GM19328 (cell line): ENCODE data around the gene ADAM8.

ENCODE experiments used
- ATAC-seq: cut with Tn5 transposase; IDR thresholded peaks from one replicate; pipeline ENCODE4 v1.9.1; 2021; ENCODE audit warnings: mild to moderate bottlenecking, moderate library complexity; ENCODE audit not compliant: unreplicated experiment

The ADAM8 gene

DNA sequence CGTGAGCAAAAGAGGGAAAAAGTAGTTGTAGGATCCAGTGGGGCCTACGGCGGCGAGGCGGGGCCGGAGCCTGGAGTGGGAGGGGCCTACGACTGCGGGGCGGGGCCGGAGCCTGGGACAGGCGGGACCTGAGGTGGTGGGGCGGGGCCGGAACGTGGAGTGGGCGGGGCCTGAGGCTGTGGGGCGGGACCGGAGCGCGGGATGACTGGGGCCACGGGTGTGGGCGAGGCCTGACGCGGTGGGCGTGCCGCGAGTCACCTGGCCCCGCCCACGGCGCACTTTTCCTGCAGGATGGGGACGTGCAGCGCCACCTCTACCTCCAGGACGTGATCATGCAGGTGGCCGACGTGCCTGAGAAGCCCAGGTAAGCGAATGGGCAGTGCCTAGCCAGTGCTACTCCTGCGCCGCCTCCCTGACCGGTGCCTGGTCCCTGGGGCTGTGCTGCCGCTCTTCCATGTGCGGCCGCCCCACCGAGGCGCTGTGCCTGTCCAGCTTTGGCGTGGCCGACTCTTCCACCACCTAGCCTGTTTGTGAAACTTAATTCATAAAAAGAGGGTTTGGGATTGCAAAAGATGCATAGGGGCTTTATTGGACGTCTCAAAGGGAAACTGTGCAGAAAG lies 32.5 kb upstream of the ADAM8 start:
- ATAC-seq: peak; percentile 77

DNA sequence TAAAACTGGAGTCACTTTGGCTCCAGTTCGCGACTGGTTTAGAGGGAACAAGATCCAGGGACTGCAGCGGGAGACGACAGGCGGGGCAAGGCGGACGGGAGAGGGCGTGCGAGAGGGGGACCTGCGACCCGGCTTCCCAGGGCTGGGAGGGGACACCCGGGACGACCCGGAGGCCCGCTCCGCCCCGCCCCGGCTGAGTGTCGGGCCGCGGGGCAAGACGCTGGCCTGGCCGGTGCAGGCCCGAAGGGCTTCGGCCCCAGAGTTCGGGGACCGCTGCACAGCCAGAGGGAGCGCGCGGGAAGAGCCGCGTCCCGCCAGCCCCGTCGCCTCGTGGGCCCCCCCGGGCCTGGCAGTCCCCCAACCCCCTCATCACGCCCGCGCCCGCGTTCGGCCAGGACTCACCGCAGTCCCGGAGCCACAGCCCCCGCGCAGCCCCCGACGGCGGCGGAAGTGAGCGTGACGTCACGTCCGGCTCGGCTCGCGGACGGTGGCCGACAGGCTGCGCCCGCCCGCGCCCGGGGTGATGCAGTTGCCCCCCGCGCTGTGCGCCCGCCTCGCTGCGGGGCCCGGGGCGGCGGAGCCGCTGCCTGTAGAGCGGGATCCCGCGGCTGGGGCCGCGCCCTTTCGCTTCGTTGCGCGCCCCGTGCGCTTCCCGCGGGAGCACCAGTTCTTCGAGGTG lies 31.9 kb upstream of the ADAM8 start, which contains the start of the genes TUBGCP2 and ZNF511:
Gene TUBGCP2 (minus strand): TSS at position 452 of the 679 bp plus-strand sequence. CDS start 5,931 bp downstream, outside the sequence.
Gene ZNF511 (plus strand): TSS at position 494 of the 679 bp plus-strand sequence. CDS start 30 bp downstream, at position 524.
- peak; percentile 84 for ATAC-seq

DNA sequence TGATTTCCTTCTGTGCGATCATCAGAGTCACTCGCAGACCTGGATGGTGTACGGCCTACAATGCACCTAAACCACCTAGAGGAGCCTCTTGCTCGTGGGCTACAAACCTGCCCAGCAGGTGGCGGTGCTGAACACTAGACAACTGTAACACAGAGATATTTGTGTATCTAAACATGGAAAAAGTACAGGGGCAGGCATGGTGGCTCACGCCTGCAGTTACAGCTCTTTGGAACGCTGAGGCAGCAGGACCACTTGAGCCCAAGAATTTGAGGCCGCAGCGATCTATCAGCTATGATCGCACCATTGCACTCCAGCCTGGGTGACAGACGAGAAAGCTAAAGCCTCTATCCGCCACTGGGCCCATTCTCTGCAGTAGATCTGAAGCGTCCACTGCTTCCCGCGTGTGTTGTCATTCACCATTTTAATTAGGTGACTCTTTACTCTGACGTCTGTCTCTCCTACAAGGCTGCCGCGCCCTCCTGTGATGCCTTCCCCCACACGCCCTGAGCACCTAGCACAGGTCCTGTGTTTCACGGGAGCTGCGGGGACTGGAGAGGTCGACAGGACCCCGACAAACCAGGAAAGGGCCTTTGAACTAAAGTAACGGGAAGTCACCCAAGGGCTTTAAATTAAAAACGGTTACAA lies 31.2 kb upstream of the ADAM8 start:
- ATAC-seq: peak; percentile 35

DNA sequence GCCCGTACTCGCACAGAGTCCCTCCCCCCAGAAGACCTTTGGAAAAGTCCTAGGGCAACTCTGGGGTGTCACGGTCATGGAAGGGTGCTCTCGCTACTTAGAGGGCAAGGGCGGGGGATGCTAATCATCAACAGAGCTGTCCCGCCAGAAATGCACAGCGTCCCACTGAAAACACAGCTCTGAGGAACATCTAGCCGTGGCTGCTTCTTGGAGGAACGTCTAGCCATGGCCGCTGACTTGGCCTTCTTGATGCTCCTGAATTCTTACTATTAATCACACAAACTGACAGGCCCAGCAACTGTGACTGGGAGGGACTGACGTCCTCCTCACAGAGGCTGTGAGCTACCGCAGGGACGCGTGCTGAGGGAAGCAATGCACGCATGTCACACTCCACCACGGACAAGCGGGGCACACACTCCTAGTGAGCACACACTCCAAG lies 30.3 kb upstream of the ADAM8 start:
- no peak for ATAC-seq

DNA sequence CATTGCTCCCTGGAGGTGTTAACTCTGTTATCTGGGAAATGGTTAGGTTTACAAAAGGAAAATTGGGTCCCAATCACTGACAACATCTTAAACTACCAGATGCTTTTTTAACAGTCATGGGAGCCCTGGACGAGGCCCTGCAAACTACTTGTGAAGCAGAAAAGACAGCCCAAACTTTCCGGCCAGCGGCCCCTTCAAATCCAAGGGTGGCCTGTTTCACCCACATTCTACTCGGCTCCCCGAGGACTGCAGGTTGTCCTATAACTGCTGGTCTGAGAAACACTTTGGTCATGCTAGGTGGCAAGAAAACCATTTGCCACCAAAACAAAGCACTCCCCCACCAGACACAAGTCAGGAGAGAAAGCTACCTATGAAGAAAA lies 29.4 kb upstream of the ADAM8 start:
- no peak for ATAC-seq

DNA sequence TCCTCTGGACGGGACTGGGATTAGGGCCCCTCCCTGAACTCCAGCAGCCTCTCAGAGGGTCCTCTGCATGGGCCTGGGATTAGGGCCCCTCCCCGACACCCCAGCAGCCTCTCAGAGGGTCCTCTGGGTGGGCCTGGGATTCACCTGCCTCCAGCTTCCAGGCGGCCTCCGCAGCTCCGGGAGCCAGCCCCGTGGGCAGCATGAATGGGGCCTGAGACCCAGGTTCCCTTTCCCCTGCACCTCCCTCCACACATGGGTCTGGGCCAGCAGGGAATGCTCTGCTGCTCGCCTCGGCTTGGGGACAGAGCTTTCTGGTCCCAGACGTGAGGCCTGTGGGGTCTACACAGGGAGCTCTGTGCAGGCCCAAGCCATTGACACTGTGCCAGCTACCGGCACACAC lies 26.5 kb upstream of the ADAM8 start:
- ATAC-seq: no peak

DNA sequence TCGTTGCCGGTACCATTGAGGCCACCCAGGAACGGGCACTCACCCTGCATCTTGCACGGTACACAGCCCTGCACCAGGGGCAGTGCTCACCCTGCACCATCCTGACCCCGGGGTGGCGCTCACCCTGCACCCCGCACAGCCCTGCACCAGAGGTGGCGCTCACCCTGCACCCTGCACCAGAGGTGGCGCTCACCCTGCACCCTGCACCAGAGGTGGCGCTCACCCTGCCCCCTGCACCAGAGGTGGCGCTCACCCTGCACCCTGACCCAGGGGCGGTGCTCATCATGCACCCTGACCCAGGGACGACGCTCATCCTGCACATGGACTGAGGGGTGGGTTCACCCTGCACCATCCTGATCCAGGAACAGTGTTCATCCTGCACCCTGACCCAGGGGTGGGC lies 25.6 kb upstream of the ADAM8 start:
- ATAC-seq: no peak

DNA sequence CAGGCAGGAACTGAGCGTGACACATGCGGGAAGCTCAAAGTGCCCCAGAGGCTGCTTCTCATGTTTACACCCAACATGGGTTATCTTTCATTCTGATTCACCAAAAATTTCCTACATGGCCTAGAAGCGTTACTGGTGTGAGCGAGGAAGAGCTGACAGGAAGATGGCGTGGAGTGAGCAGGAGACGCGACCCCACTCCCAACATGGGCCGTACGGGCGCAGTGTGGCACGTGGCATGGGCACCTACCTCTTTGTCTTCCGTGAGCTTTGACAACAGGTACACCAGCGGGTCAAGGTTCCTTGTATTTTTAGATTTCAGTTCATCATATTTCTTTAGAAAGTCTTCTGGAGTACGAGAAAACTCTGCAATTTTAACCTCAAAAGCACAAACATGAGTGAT lies 23.1 kb upstream of the ADAM8 start:
- no peak for ATAC-seq

DNA sequence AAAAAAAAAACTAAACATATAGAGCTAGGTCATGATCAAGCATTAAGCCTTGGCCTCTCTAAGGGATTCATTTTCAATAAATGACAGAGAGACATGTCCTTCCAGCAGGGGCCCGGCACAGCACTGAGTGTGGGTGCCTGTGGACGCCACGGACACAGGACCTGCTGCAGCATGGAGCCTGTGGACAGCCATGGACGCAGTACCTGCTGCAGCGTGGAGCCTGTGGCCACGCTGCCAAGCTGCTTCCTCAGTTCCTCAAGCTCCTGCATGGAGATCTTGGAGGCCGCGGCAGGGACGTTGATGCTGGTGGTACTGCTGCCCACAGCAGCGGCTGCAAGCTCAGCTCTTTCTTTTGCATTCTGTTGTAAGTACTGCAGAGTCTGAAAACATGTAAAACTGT lies 22.6 kb upstream of the ADAM8 start:
- ATAC-seq: no peak

DNA sequence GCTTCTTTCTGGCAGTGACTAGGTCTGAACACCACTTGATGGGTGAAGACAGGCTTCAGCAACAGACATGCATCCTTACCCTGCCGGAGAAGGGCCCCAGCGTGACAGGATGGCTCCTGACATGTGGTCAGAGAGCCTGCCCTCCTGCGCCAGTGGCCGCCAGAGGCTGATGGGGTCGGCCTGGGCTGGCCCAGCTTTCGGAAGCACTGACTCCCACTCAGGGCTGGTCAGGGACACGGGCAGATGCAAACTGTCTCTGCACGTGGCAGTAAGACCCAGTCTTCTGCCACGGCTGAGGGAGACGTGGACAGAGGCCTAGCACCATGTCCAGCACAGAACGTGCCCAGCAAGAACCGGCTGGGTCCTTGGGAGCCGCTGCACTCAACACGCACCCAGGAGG lies 21.8 kb upstream of the ADAM8 start:
- no peak for ATAC-seq

DNA sequence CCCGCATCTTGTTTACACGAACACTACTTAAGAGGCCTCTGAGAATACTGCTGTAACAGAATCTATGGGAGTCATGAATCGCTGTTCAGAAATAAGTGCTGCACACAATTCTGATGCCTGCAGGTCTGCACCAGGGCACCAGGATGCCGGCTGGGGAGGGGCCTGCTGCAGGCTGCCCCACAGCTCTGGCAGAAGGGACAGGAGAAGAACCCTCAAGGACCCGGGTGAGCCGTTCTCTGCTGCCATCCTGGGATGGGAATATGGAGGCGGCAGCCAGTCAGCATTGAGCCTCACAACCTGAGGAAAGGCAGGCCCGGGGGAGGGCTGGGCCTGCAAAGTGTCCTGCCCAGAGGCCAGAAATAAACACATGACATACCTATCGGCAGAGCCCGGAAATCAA lies 20.8 kb upstream of the ADAM8 start:
- no peak for ATAC-seq

DNA sequence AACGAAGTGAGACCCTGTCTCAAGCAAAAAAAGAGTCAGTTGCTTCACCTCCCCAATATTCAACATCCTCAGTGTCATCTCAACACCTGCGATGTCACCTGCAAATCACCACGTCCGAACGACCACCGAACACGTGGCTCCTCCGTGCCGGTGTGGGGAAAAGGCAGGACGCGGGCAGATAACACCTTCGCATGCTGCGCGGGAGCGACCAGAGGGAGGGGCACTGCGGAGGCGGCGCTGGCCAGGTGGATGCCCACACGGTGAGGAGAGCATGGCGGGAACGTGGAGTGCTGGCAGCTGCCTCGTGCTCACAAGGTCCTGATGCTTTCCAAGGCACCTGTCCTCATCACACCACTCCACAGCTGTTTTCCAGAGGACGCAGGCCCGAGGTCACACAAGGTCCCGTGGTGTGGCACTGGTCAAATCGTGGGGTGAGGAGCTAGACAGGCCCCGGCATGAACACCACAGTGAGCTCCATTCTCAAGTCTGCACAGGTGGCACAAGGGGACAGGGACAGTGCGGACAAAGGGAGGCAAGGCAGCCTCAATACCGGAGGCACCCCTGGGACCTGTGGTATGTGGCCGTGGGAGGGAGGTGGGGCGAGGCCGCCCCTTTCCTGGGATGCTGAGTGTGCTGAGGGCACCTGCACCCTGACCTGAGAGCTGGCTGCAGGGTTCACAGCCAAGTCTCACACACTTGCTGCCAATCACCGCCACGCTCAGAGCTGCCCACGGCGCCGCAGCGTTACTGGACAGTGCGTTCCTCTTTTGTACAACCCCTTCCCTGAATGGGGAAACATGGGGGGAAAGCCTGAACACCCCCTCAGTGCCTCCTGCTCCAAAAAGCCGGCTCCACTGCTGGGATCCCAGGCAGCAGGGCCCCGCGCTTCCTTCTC lies 19.0 kb upstream of the ADAM8 start:
- ATAC-seq: no peak

DNA sequence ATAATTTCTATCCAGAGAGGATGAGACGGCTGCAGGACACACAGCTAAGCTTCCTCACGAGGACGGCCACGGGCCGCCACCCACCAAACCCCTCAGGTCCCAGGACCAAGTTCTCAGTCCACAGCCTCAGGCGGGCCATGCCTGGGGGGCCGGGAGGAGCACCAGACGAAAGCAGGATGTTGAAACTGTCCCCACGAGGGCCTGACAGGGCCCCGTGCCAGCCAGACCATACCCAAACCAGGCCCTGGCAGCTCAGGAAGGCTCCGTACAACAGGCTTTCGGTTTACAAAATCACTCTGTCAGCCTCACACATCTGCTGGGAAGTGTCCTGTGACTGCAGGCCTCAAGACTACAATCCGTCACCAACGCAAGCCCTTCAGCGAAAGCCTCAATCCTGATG lies 17.5 kb upstream of the ADAM8 start:
- ATAC-seq: no peak

DNA sequence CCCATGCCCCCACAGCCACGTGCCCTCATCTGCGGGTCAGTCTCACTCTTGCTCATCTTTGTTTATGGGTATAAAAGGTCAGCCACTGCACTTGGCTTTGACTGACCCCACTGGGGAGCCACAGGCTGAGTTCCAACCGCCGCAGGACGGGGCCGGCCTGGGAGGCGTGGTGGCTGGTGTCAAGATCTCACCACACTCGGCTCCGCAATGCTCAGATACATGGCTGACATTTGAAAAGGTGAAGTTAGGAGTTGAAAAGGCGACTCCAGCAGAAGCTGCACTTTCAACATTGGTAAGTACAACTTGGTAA lies 17.1 kb upstream of the ADAM8 start:
- ATAC-seq: no peak

DNA sequence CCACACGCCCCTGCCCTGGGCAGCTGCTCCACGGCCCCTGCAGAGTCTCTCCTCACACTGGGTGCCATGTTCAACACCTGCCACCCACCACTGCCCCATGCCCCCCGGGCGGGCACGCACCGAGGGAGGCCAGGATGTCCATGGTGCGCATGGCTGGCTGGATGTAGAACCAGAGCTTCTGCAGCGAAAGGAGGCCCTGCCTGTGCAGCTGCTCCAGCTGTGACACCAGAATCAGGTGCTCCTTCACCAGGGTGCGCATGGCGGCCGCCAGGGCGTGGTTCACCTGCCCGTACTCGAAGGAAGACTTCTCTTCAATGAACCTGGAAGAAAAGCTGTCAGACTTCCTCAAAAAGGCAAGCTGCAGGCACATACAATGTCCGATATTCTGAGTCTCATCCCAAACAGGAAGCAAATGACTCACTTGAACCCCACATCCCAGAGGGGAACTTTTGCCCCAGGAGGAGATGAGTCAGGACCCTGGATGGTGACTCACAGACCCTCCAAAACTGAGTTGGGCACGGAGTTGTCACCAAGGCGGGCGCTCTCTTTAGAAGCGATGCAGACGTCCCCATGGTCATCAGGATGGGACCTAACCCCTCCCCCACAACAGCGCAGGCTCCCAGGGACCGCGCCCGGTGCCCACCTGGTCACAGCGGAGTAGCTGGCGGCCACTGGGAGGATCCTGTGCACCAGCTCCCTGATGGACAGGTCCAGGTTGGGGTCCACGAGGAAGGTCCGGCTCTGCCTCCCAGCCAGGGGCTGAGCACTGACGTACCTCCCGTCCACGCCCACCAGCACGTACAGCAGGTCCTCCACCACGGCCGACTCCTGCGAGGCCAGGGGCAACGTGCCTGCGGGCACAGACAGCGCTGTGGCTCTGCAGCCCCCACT lies 16.5 kb upstream of the ADAM8 start:
- ATAC-seq: no peak

DNA sequence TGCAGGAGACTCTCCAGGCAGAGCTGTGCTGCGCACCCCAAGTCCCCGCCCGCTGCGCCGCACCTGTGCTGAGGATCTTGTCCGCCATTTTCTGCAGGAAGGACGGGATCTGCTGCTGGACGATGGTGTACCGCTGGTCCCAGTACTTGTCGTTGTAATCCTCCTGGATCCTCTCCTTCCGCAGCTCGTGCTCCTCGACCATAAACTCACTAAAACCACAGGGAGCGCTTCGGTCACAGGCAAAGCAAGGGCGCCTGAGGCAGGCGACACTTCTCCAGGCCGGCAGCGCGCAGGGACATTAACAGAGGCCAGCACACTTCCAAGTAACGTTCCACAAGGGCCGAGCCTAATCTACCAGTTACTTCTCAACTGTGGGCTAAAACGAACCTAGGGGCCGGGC lies 13.1 kb upstream of the ADAM8 start:
- no peak for ATAC-seq

DNA sequence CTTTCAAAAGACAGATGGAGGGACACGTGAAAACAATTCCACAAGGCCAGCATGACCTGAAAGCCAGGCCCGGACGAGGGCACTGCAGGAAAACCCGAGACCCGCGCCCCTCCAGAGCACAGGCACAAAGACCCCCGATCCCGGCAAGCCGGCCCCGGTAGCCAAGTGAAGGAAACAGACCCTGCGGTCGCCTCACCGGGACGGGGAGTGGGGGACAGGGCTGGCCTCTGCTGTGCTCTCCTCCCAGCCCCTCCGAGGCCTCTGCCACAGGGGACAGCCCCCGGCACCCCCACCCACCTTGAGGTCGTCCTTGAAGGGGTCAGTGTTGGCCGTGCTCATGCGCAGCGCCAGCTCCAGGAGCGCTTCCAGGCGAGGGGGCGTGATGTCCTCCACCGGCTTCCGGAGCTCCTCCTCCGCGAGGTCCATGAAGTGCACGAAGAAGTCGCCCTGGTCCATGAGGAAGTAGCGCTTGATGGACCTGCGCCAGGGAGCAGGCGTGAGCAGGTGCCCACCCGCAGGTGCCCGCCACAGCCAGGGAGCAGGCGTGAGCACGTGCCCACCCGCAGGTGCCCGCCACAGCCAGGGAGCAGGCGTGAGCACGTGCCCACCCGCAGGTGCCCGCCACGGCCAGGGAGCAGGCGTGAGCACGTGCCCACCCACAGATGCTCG lies 11.3 kb upstream of the ADAM8 start:
- no peak for ATAC-seq

DNA sequence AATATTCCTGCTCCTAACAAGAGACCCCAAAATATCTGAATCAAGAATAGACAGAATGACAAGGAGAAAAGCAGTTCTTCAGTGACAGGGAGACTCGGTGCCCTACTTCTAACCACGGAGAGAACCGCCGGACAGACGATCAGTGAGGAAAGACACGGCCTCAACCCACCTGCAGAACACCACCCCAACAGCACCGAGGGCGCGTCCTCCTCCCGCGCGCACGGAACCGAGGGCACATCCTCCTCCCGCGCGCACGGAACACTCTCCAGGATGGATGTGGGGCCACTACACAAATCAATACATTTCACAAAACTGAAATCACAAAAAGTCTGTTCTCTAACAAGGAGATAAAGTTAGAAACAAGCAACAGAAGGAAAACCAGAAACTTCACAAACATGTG lies 9.7 kb upstream of the ADAM8 start:
- ATAC-seq: no peak

DNA sequence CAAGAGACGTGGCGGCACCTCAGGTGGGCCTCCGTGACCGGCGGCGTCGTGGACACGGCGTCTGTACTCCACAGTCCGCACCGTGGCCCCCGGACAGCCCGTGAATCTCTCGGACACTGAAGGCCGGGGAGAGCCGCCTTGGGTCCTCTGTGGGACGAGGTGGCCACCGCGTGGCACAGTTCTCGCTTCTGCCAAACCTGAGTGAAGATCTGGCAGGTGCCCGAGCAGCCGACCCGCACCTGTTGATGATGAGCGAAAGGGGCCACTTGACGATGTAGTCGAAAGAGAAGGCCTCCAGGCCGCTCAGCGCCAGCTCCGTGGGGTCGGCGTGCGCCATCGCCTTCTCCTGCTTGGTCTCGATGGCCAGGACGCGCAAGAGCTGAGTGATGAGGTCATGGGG lies 8.5 kb upstream of the ADAM8 start:
- ATAC-seq: no peak

DNA sequence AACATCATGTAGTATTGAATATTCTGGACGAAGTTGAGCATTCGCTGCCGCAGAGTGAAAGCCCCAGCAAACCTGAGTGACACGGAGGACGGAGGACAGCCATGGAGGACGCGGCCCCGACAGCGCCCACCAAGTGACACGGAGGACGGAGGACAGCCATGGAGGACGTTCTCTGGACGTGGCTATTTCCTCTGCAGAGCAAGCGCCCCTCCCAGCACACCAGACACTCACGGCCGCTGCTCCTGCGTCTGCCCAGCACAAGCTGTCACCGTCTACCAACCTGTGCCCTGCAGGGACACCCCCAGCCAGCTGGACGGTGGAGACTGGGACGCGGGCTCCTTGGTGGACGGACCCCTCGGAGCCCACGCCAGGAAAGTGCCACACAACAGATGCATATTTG lies 7.3 kb upstream of the ADAM8 start:
- no peak for ATAC-seq
